Stimulated activated CD8-positive, alpha-beta memory T cell treated with anti-CD3 and anti-CD28 coated beads, Interleukin-4, amount 100 ng/mL, for 1 hour (primary cell): ENCODE measurements around the gene CDT1.

Experiments used
- DNase-seq, 2 donors: peaks; one replicate each; pipeline ENCODE4 v3.0.0-alpha.2; 2020; ENCODE audit warnings: low read depth in 2 of 2, low spot score in 1 of 2

The CDT1 gene

DNA sequence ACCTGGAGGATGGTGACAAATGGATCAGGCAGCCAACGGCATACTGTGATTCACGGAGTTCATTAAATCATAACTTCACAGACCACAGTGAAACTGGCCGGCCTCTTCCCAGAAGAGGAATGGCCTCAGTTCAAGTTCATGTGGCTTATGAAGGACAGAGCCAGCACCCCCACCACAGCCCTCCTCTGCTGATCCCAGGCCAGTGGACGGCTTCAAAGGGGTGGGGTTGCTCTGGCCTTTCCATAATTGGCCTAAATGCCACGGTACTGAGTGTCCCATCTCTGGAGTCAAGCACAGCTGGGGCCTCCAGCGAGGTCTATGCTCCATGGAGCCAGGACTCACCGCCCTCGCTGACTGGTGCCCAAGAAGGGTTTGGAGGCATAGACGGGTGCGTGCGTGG lies 31.8 kb downstream of the CDT1 start:
- no peak for DNase-seq

DNA sequence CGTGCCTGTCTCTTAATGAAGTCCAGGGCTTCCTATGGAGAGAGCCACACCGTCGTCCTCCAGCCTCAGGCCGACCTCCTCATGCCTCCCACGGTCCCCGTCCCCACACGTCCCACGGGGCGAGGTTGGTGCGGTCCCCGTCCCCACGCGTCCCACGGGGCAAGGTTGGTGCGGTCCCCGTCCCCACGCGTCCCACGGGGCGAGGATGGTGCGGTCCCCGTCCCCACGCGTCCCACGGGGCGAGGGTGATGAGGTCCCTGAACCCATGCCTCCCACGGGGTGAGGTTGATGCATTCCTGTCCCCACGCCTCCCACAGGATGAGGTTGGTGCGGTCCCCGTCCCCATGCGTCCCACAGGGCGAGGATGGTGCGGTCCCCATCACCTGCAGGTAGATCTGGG lies 32.2 kb downstream of the CDT1 start:
- no peak for DNase-seq

DNA sequence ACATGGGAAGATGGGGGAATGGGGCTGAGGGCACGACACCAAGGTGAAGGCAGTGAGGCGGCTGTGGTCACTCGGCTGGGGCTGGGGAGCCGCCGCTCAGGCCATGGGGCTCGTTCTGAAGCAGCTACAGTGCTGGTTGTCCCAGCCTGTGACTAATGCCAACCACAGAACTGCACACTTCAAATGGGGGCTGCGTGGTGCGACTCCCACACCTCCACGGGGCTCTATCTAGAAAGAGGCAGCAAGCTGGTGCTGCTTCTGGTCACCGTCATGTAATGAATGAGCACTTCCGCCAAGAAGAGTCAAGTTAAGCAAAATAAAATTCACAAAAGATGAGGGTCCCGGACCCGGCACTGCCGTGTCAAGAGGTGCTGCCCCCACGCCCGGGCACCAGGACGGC lies 33.2 kb downstream of the CDT1 start:
- no peak for DNase-seq

DNA sequence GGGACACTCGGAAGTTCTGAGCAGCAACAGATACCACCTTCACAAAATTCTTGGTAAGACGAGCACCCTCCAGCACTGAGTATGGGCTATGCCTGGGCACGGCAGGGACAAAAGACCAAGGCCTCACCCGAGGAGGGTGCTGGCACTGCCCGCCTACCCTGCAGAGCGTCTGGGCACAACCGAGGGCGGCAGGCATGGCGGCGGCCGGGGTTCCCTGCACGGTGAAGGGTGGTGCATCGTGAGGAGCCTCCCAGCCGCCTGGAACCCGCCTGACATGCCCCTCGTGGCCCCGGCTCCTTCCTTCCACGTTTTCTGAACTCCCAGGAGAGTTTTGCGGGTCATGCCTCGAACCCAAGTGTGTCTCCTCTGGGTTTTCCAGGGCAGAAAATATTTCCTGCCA lies 34.2 kb downstream of the CDT1 start:
- DNase-seq, result no peak

DNA sequence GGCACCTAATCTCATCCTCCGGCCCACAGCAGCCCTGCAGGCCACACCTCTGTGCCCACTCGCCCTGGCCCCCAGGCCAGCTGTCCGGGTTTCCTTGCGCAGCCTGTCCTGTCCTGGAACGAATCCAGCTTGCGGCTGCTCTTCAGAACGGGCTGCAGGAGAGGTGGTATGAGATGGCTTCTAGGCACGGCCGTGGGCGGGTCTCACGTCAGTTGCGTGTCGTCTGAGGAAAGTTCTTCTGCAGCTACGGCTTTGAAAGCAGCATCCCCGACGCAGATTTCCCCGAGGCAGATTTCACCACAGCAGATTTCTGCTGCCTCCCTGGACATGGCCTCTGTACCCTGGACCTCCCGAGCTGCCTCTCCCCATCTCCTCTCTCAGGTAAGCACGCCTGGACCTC lies 35.0 kb downstream of the CDT1 start:
- no peak for DNase-seq

DNA sequence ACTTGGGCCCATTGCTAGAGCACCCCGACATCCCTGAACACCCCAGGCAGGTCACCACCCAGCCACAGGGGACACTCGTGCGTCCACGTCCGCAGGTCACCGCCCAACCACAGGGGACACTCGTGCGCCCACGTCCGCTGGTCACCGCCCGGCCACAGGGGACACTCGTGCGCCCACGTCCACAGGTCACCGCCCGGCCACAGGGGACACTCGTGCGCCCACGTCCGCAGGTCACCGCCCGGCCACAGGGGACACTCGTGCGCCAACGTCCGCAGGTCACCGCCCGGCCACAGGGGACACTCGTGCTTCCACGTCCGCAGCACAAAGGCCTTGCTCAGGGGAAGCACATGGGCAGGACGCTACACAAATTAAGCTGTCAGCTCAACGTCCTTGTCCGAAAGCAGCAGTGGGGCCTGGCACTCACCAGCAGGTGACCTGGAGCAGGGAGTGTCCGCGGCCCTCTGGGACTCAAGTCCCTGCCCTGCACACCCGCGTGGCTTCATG lies 35.5 kb downstream of the CDT1 start:
- DNase-seq, result no peak

DNA sequence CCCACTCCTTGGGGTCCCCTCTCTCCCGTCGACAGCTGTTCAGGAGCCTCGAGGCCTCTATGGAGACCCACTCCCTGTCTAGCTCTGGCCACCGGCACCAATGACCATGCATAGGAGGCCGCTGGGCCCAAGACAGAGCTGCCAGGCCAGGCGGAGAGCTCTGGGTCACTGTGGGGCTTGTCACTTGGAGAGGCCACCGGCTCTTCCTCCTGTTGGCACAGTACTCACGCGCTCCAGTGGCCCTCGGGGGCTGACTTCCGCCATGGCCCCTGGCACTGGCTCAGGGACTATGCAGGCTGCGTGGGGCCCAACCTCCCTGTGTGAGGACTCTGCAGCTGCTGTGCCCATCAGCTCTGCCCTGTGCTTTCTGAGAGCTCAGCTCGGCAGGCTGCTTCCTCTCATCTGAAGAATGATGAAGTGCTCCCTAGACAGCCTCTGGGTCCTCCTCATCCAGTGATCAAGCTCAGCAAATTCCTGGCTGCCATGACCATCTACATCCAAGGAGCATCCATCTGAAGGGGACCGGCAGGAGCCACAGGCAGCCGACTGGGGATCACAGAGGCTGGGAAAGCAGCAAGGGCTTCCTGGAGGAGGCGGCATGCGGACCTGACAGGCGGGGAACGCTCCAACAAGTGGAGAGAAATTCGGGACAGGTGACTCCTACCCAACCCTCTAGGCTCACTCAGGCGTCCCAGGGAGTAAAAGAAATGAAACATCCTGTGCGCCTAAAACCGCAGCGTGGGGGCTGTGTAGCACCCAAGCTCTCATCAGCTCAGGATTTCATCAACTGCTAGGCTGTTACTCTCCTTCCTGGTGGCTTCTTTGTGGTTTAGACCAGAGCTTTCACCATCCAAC lies 36.4 kb downstream of the CDT1 start:
- no peak for DNase-seq

DNA sequence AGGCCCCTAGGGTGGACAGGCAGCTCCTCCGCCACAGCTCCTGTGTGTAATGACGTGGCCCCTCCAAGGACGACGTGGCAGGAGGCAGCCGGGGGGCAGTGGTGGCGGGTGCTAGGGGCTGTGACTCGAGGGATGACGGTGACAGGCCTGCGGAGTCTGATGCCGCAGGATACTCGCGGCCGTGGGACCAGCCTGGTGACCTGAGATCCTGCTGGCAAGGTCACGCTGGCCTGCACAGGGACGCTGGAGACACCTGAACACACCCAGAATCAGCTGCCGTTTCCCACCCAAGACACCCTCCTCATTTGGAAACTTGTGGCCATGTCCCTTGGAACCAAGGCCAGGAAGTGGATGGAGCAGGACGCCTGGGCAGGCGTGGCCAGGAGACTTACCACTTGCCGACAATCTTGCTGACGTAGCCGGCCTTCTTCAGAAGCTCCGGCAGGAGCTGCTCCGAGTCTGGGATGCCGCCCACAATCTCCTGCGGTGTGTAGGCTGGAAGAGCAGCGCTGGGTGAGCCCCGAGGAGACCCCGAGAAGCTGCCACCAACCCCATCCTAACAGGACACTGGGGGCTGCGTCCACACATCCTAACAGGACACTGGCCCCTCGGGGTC lies 37.1 kb downstream of the CDT1 start:
- DNase-seq, result no peak

DNA sequence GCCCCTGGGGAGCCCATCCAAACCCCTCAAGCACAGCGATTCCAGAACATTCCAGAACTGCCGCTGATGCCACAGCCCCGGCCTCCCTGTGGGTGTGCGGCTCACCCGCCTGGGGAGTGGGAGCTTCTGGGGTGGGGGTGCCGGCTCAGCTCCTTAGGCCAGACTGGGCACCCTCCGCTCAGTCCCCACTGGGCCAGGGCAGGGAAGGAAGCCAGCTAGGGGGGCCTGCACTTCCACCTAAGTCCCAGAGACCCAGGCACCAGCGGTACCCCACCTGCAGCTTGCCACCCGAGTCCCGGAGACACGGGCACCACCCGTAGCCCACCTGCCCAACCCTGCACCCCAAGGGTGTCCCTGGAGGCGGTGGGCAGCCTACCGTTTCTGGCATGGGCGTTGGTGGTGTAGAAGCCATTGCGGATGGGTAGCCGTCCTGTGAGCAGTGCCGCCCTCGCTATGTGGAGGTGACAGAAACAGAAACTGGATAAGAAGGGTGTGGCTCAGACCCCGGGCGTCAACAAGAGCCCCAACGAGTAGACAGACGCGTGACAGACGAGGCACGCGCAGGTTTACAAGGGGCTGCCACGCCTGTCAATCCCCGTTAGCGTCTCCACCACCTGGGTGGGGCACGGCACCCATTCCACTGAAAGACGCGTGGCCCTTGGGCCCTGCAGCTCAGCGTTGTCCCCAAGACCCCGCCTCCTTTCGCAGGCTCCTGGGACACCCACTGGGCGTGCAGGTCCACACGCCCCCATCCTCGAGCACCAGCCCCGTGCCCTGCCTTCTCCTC lies 38.1 kb downstream of the CDT1 start:
- DNase-seq, result no peak

DNA sequence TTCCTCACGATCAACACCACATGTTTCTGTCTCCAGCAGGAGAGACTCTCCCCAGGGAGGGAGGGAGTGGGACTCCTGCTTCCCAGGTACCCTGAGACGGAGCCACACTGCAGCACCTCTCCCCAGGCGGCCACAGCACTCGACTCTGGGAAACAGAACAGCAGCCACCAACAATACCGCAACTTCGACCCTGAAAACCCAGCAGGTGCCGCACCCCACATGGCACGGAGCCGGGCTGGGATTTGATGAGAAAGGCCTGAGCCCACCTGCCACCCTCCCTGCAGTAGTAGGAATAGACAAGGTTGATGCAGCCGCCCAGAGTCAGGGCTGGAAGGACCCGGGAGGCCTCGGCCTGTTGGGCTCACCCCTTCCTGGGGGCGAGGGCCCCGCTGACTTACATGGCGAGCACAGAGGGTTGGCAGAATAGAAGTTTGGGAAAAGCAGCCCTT lies 38.7 kb downstream of the CDT1 start:
- no peak for DNase-seq

DNA sequence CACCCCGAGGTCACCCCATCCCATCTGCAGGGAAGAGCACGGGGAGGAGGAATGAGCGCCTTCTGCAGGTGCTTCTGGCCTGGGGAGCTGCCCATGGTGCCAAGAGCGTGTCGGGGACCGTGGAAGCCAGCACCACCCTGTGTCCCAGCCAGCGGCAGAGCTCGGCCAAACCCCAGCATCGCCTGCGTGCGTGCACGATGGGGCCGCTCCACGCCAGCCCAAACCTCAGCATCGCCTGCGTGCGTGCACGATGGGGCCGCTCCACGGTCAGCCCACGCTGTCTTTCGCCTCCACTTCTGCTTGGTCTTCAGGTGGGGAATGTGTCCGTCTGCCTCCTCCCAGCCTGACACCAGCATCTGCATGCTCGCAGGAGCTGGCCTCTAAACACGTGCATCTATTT lies 39.2 kb downstream of the CDT1 start:
- no peak for DNase-seq

DNA sequence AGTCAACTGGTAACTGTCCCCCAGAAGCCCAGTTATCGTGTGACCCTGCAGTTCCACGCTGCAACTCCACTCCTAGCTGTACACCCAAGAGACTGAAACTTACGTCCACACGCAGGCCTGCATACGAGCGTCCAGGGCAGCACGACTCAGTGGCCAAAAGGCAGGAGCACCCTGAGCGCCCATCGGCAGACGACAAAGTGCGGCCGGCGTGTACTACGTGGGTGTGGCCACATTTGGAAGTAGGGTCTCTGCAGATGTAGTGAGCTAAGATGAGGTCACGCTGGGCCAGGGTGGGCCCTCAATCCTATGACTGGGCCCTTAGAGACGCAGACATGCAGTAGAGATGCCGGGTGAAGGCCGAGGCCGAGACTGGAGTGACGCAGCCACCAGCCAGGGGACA lies 39.7 kb downstream of the CDT1 start:
- DNase-seq, result no peak

DNA sequence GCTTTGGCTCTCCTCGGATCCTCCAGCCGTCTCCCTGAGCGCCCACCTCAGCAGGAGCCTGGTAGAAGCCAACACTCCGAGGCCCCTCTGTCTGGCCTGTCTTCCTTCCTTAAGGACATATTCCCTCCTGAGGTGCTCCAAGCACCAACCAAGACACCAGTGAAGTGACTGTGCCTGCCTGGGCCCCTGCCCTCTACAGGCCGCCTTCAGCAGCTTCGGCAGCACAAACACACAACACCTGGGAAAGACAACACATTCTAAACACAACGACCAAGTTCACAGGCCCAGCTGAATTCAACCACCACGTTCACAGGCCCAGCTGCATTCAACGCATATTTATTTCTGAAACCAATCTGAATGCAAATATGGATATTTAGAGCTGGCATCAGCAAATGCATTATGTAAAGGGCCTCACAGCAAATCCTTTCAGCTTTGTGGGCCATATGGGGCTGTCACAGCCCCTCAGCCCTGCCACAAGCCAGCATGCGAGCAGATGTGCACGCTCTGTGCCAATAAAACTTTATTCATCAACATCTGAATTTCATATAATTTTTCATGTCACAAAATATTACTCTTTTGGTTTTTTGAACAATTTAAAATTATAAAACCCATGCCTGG lies 40.9 kb downstream of the CDT1 start:
- DNase-seq, result no peak

DNA sequence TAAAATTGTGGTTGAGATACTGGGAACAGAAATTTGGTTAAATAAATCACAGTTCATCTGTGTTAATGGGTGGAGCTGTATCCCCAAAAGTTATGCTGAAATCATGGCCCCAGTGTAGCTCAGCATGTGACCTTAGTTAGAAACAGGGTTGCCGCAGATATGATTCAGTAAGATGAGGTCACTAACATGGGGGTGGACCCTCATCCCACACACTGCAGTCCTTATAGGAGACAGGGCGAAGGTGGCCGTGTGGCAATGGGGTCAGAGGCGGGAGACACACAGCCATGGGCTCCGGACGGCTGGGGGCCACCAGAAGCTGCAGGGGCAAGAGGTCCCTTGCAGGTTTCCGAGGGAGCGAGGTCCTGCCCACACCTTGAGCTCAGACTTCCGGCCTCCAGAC lies 42.5 kb downstream of the CDT1 start:
- DNase-seq, result no peak

DNA sequence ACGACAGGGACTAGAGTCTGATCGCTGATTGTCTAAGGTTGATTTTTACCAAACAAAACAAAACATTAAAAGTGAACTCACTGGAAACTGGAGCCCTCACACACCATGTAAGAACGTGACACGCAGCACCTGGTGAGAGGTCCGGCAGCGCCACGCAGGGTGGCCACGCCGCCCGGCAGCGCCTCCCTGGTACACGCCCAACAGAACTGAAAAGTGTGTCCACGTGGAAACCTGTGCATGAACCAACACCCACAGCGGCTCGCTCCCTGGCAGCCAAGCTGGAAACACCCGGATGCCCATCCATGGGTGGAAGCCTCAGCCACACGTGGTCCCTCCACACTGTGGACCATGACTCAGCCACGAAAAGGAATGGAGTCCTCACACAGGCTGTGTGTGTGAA lies 44.1 kb downstream of the CDT1 start:
- DNase-seq, result no peak

DNA sequence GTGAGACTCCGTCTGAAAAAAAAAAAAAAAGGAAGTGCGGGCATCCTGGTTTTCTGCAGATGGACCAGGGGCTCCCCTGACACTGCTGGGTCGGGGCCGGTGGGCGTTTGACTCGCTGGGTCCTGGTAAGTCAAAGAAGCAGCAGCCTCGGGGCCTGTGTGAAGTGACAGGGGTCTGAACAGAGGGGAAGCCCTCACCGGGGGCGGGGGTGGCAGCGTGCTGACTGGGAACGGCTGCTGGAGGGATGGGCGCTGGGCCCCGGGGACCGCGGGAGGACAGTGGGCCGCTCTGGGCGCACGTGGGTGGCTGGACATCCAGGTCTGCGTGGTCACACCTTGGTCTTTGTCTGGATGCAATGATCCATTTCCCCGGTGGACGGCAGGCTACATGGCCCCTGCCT lies 45.0 kb downstream of the CDT1 start:
- DNase-seq, result no peak

DNA sequence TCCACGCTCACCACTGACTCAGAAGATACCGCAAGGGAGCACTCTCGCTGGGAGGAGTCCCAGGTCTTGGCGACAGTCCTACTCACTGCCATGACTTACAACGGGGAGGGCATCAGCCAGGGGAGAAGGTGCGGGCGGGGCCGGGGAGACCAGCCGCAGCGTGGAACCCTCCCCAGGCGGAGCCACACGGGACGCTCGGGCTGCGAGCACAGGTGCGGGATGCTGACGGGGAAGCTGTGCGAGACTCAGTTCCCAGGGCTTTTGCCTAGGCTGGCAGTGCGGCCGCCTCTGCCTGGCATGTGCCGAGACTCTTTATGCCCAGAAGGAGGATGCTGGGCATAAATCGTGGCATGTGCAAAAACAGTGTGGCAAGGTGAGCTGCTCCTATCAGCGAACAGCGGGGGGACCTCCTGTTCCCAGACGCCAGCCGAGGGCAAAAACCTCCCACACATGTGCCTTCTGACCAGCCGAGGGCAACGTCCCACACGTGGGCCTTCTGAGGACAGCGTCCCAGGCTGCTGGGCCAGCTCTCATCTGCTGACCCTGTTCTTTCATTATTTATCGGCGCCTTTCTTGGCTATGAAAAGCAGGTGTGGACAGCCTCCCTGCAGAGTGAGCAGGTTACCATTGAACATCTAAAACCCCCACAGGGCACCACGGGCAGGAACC lies 47.1 kb downstream of the CDT1 start:
- DNase-seq, result no peak

DNA sequence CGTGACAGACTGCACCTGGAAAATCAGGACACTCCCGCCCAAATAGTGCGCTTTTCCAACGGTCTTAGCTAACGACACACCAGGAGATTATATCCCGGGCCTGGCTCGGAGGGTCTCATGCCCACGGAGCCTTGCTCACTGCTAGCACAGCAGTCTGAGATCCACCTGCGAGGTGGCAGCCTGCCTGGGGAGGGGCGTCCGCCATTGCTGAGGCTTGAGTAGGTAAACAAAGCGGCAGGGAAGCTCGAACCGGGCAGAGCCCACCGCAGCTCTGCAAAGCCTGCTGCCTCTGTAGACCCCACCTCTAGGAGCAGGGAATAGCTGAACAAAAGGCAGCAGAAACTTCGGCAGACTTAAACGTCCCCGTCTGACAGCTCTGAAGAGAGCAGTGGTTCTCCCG lies 48.0 kb downstream of the CDT1 start:
- no peak for DNase-seq

DNA sequence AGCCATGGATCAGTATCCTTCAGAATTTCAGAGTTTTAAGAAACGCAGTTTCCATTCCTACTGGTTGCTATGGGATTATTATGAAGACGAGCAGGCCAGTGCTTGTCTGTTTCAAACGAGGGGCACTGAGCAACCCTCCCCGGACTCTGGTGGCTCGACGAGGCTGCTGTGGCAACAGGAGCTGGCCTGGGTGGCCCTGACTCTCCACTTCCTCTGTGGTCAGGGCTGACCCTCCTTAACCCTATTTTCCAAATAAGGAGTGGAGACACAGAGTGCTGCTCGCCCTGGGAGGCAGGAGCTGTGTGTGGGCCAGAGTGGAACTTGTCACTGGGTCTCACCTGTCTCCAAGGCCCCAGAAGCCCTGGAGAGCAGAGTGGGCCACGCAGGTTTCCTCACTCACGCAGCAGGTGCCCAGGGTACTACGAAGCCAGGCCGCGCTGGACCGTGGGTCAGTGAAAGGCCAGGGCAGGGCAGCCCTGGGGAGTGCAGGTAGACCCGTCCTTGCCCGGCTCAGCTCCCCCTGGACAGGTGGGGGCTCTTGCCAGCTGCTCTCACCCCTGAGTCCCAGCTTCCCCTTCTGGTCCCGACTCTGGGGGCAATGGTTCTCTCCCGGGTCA lies 49.8 kb downstream of the CDT1 start:
- no peak for DNase-seq

DNA sequence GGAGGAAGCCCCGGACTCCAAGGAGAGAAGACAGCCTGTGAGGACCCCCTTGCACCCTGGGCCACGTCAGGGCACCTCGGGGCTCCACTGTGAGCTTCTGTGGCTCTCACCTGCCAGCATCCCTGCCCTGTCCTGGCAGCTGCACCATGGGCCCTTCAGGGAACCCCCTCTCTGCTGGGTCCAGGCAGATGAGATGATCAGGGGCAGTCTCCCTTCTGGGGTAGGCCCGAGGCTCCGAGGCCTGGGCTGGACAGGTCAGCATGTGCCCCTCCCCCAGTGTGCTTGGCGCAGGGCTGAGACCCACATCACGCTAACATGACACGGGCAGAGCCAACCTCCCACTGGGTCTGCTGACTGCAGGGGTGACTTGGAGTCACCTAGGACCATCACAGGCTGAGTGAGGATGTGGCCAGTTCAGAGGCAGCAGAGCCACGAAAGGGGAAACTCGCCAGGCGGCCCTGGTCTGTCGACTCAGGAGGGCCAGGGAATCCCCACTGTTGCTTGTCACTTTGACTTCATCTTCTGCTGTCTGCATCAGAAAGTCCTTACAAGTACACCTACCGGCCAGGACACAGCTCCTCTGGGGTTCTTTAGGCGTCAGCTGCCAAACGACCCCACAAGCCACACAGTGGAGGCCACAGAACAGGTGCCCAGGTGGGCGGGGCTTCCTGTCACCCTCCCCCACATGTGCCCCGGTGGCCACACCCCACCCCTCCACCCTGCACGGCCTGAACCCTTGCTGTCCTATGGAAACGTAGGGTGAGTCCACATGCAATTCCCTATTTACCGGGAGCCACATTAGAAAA lies 50.9 kb downstream of the CDT1 start:
- DNase-seq, result no peak
